Upper lobe of right lung (tissue), 1 donor: ENCODE data around the gene CDYL. TPM values are rescaled to one million over a fixed set of nuclear protein-coding genes. Genes with fewer than 3 reads are reported as not detected.
A peak's percentile ranks its signal among the peaks of the same experiment; 100 is the strongest.

Experiments used
- ATAC-seq: fragments of 200-7000 bp; cut with Tn5 transposase; one replicate; pipeline ENCODE4 v1.9.1; 2020; ENCODE audit warnings: mild to moderate bottlenecking, moderate library complexity
- DNase-seq: peaks from one replicate; pipeline ENCODE4 v3.0.0-alpha.2; 2020
- H3K27ac ChIP-seq: fragments of 200-600 bp; one replicate; pipeline ENCODE4 v1.8.0; 2022
- H3K27me3 ChIP-seq: fragments of 200-600 bp; one replicate; pipeline ENCODE4 v1.8.0; 2022; ENCODE audit warnings: mild to moderate bottlenecking
- H3K36me3 ChIP-seq: fragments of 200-600 bp; one replicate; pipeline ENCODE4 v1.8.0; 2022
- H3K4me1 ChIP-seq: fragments of 200-600 bp; one replicate; pipeline ENCODE4 v1.8.0; 2022
- H3K4me3 ChIP-seq: fragments of 200-600 bp; one replicate; pipeline ENCODE4 v1.8.0; 2022; ENCODE audit warnings: mild to moderate bottlenecking
- H3K9me3 ChIP-seq: fragments of 200-600 bp; one replicate; pipeline ENCODE4 v1.8.0; 2022
- intact Hi-C: fragments of 100-400 bp; cut with DNase I; formaldehyde crosslinking; loops from one replicate; pipeline ENCODE4 v1.11.0; 2022
- total RNA-seq: library from RNA; stranded (reverse); fragmentation: NEBNext Ultra II Directional; extraction: Animal tissue kit (Norgen Biotek cat#: 25700); gene quantifications from one replicate; pipeline ENCODE4 v1.2.1, GENCODE V29; 2021
- TF ChIP-seq, protein P1 (sequence below): fragments of 200-600 bp; IDR thresholded peaks from one replicate; pipeline ENCODE4 v1.8.0; 2022; ENCODE audit warnings: antibody characterized with exemption
- donor health status: DM: no; HTN: yes; CAD: no; lungs with severe emphysema.

CDYL gene
- total RNA-seq, 1 donor from 2014 or later, result 40.8 TPM

DNA sequence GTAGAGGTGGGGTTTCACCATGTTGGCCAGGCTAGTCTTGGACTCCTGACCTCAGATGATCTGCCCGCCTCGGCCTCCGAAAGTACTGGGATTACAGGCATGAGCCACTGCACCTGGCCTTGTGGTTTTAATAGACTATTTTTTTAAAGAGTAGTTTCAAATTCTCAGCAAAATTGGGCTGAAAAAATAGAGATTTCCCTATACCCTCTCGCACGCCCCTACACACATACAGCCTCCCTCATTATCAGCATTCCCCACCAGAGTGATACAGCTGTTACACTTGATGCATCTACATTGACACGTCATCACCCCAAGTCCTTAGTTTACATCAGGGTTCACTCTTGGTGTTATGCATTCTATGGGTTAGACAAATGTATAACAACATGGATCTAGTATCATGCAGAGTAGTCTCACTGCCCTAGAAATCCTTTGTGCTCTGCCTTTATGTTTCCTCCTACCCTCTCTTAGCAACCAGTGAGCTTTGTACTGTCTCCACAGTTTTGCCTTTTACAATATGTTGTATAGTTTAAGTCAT lies 103.6 kb downstream of the CDYL start:
- no peak for ATAC-seq
- H3K36me3 ChIP-seq, result no peaks in the 10 kb centered on the region

DNA sequence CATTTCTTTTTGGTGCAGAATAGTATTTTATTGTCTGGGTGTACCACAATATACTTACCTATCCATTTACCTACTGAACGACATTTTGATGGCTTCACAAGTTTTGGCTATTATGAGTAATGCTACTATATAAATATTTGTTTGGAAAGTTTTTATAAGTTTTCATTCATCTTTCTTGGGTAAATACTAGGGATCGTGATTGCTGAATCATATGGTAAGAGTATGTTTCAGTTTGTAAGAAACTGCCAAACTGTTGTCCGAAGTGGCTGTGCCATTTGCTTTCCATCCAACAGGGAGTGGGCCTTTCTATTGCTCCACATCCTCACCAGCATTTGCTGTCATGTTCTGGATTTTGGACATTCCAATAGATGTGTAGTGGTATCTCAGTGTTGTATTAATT lies 104.2 kb downstream of the CDYL start:
- Histone ChIP-seq H3K4me1 (no peaks in the 10 kb centered on the region), H3K9me3 (no peaks in the 10 kb centered on the region), H3K4me3 (no peak overlapping the region), H3K36me3 (no peaks in the 10 kb centered on the region), H3K27ac (no peak overlapping the region), H3K27me3 (no peaks in the 10 kb centered on the region)
- intact Hi-C loops, result no loop called here
- ATAC-seq (no peak), DNase-seq (no peak)
- TF ChIP-seq, protein P1, sequence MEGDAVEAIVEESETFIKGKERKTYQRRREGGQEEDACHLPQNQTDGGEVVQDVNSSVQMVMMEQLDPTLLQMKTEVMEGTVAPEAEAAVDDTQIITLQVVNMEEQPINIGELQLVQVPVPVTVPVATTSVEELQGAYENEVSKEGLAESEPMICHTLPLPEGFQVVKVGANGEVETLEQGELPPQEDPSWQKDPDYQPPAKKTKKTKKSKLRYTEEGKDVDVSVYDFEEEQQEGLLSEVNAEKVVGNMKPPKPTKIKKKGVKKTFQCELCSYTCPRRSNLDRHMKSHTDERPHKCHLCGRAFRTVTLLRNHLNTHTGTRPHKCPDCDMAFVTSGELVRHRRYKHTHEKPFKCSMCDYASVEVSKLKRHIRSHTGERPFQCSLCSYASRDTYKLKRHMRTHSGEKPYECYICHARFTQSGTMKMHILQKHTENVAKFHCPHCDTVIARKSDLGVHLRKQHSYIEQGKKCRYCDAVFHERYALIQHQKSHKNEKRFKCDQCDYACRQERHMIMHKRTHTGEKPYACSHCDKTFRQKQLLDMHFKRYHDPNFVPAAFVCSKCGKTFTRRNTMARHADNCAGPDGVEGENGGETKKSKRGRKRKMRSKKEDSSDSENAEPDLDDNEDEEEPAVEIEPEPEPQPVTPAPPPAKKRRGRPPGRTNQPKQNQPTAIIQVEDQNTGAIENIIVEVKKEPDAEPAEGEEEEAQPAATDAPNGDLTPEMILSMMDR, result no peak

More for the DNA sequence above, 103.6 kb downstream of the CDYL start:
- TF ChIP-seq, protein P1, result no peak
- DNase-seq, result no peak
- Histone ChIP-seq H3K27me3 (no peaks in the 10 kb centered on the region), H3K4me3 (no peak overlapping the region), H3K4me1 (no peaks in the 10 kb centered on the region), H3K9me3 (no peaks in the 10 kb centered on the region), H3K27ac (no peak overlapping the region)
- intact Hi-C loops, result no loop called here

GRCh38 chr6:4883298-4883697 lies 107.1 kb downstream of the CDYL start:
- Histone ChIP-seq H3K27ac (no peak overlapping the region), H3K27me3 (no peaks in the 10 kb centered on the region), H3K4me3 (no peak overlapping the region), H3K36me3 (no peaks in the 10 kb centered on the region), H3K4me1 (no peaks in the 10 kb centered on the region), H3K9me3 (no peaks in the 10 kb centered on the region)
- ATAC-seq, result peak; percentile 39
- intact Hi-C loops, result no loop called here
- no peak for DNase-seq
- TF ChIP-seq, protein P1, result no peak

- intact Hi-C loops, result no loop called here
- Histone ChIP-seq H3K36me3 (no peaks in the 10 kb centered on the region), H3K27me3 (no peaks in the 10 kb centered on the region), H3K4me1 (no peaks in the 10 kb centered on the region), H3K4me3 (no peak overlapping the region), H3K27ac (no peak overlapping the region), H3K9me3 (no peaks in the 10 kb centered on the region)
- TF ChIP-seq, protein P1, result no peak
- DNase-seq (no peak), ATAC-seq (no peak)
Observed at GRCh38 chr6:4884646-4885340, 108.6 kb downstream of the CDYL start.

GRCh38 chr6:4885341-4885933 lies 109.2 kb downstream of the CDYL start:
- Histone ChIP-seq H3K9me3 (no peaks in the 10 kb centered on the region), H3K4me3 (no peak overlapping the region), H3K27me3 (no peaks in the 10 kb centered on the region), H3K4me1 (no peaks in the 10 kb centered on the region), H3K27ac (no peak overlapping the region), H3K36me3 (no peaks in the 10 kb centered on the region)
- ATAC-seq (no peak), DNase-seq (no peak)
- TF ChIP-seq, protein P1, result no peak
- intact Hi-C loops, result no loop called here
